ENCODE results near the gene NALCN. TPM values are rescaled to one million over a fixed set of nuclear protein-coding genes. Genes with fewer than 3 reads are reported as not detected.
A peak's percentile ranks its signal among the peaks of the same experiment; 100 is the strongest.

NALCN gene
- total RNA-seq (2014; rRNA removed; shearing (Covaris generic)), result 0.22 and 1.2 TPM in 2 replicates

DNA sequence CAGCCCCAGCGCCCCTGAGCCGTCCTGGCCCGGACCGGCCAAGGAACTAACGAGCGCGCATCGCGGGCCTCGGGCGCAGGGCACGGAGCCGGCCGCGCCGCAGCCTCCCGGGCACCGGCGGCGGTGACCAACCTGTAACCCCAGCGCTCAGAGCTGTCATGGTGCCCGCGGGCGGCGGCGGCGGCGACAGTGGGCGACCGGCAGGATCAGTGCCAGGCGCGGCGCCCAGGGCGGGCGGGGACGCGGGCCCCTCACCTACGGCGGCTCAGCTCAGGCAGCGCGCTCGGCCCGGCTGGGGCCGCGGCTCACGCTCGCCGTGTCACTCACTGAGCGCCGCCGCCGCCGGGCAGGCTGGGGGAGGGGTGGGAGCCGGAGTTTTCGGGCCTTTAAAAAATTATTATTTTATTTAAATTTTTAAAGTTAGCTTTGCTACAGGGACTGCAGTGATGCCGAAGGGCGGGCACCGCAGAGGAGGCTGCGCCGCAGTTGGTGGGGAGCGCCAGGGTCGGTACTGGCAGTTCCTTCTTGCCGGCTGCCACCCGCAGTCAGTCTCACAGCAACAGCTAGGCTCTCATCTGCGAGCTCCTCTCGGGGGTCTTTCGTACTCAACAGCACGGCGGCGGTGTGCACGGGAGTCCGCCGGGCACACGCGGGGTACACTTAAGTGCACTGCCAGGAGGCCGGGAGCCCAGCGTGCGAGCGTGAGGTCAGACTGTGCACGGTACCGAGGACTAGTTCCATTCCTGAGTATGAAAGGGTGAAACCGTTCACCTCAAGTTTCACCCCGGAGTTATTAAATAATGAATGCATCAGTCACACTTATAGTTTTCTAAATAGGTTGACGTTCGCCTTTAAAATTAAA, at the start of gene NALCN:
Gene NALCN, minus strand, starts transcription at position 328 of the 862 bp plus-strand sequence. CDS start 17,382 bp downstream, outside the sequence.
- DNase-seq (ENCODE audit: low read depth in 1 of 2, low spot score in 2 of 2), result peak; percentile 31 to 40
- H3K27ac ChIP-seq, result no peak within 1 kb of the TSS

DNA sequence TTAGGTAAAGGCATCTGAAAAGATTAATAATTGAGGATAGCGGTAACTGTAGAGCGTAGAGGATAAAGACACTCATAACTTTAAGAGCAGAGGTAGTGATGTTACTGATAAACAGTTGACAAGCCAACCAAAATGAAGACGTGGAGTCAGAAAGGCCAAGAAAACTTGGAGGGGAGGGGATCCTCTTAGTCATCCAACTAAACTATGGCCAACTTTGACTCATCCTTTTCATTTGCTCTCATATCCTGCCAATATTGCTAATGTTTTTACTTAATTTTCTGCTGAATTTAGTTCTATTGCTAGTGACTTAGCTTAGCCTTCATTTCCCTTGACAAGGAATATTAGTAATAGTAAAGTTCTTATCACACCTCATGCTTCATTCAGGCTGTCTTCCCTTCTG, 49.6 kb upstream of the NALCN start:
- no peak for DNase-seq (ENCODE audit: low read depth in 1 of 2, low spot score in 2 of 2)
- Histone ChIP-seq H3K27ac (no peak overlapping the region), H3K9me3 (replicated peaks) (no peaks in the 10 kb centered on the region), H3K27me3 (replicated peaks) (no peaks in the 10 kb centered on the region), H3K4me1 (replicated peaks) (peaks cover 8% of the 10 kb centered on the region), H3K36me3 (no peaks in the 10 kb centered on the region), H3K4me3 (no peak overlapping the region)

More for the DNA sequence above, at the start of gene NALCN:
- H3K36me3 ChIP-seq, result no peaks in the 10 kb centered on the region
- H3K4me1 ChIP-seq (replicated peaks), result peaks cover 9% of the 10 kb centered on the region
- peak within 1 kb of the TSS; percentile 60 for H3K4me3 ChIP-seq
- H3K27me3 ChIP-seq (replicated peaks), result no peaks in the 10 kb centered on the region
- no peaks in the 10 kb centered on the region for H3K9me3 ChIP-seq (replicated peaks)

DNA sequence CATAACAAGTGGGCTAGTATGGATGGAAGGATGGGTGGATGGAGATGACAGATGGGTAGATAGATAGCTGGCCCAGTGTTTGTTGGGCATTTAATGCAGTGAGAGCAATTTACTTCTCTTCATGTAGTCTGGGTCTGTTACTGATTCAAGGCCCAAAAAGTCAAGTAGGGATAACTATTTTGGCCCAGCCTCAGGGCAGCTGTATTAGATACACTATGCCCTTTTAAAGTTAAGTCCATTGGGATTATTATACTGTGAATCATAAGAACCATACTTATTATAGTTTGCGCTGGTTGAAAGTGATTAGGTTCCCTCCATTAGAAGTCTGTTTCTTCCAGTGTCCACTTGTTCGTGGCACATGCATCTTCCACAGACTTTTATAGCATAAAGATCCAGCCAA, 40.9 kb upstream of the NALCN start:
- H3K27ac ChIP-seq, result peak overlapping the region; percentile 99
- no peak for DNase-seq (ENCODE audit: low read depth in 1 of 2, low spot score in 2 of 2)

DNA sequence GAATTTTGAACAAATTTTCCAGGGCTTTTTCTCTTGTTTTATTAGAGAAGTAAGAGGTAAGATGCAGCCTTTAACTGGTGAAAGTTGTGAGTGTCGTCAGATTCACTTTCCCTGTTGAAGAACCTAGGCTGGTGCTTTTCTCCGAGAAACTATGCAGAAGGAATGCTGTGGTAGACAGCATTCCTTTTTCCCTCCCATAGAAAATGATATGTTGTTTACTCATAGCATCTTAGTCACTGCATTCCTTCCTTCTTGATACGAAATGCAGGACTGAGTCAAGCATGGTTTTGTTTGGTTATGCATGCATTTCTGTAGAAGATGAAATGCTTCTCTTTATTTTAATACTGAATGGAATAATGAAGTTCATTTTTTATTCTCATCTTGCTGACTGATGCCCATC, 39.6 kb upstream of the NALCN start:
- Histone ChIP-seq H3K36me3 (peaks cover 4% of the 10 kb centered on the region; the same call in 1 of the 2 replicates), H3K4me3 (peak overlapping the region; percentile 5; the same call in 1 of the 2 replicates), H3K27ac (peak overlapping the region; percentile 99), H3K27me3 (replicated peaks) (no peaks in the 10 kb centered on the region), H3K4me1 (replicated peaks) (peaks cover 54% of the 10 kb centered on the region), H3K9me3 (replicated peaks) (no peaks in the 10 kb centered on the region)
- DNase-seq (ENCODE audit: low read depth in 1 of 2, low spot score in 2 of 2), result peak; percentile 61 to 90

More for the DNA sequence above, 40.9 kb upstream of the NALCN start:
- no peak overlapping the region for H3K4me3 ChIP-seq
- no peaks in the 10 kb centered on the region for H3K9me3 ChIP-seq (replicated peaks)
- H3K27me3 ChIP-seq (replicated peaks), result no peaks in the 10 kb centered on the region
- H3K4me1 ChIP-seq (replicated peaks), result peaks cover 41% of the 10 kb centered on the region
- peaks cover 4% of the 10 kb centered on the region; the same call in 1 of the 2 replicates for H3K36me3 ChIP-seq

DNA sequence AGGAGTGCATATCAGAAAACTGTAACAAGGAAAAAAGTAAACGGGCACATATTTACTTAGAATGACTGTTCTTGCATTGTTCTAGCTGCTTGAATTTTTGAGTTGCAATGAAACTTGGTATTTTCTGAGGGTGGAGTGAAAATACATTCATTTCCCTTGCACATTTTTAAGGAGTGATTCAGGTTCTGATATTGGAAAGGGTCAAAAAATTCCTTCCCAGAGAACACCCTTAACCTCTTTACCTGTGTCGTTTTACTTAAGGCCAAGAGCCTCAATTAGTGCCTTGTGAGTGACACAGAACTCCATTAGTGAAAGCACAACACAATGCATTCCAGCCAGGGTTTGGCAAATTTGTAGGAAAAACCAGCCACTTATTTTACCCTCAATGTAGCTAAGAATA, 38.5 kb upstream of the NALCN start:
- Histone ChIP-seq H3K9me3 (replicated peaks) (no peaks in the 10 kb centered on the region), H3K36me3 (no peaks in the 10 kb centered on the region), H3K27me3 (replicated peaks) (no peaks in the 10 kb centered on the region), H3K4me1 (replicated peaks) (peaks cover 65% of the 10 kb centered on the region), H3K27ac (peak overlapping the region; percentile 99), H3K4me3 (no peak overlapping the region)
- DNase-seq (ENCODE audit: low read depth in 1 of 2, low spot score in 2 of 2), result peak in 1 of 2 experiments; percentile 63

DNA sequence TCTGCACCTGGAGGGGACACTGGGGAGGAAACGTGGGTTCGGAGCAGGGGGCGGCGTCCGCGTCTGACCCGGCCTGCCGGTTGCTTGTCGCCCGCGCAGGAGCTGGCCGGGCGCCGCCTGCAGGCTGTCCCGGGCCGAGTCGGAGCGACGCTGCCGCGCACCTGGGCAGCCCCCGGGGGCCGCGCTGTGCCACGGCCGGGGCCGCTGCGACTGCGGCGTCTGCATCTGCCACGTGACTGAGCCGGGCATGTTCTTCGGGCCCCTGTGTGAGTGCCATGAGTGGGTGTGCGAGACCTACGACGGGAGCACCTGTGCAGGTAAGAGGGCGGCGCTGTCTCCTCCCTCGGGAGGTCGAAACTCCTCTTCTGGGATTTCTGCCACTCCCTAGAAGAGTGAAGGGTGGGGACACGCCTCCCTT, 37.5 kb upstream of the NALCN start:
- H3K9me3 ChIP-seq (replicated peaks), result no peaks in the 10 kb centered on the region
- peak overlapping the region; percentile 99 for H3K27ac ChIP-seq
- H3K27me3 ChIP-seq (replicated peaks), result no peaks in the 10 kb centered on the region
- H3K4me3 ChIP-seq, result peak overlapping the region; percentile 44
- peak; percentile 34 to 39 for DNase-seq (ENCODE audit: low read depth in 1 of 2, low spot score in 2 of 2)
- peaks cover 72% of the 10 kb centered on the region for H3K4me1 ChIP-seq (replicated peaks)
- H3K36me3 ChIP-seq, result no peaks in the 10 kb centered on the region

DNA sequence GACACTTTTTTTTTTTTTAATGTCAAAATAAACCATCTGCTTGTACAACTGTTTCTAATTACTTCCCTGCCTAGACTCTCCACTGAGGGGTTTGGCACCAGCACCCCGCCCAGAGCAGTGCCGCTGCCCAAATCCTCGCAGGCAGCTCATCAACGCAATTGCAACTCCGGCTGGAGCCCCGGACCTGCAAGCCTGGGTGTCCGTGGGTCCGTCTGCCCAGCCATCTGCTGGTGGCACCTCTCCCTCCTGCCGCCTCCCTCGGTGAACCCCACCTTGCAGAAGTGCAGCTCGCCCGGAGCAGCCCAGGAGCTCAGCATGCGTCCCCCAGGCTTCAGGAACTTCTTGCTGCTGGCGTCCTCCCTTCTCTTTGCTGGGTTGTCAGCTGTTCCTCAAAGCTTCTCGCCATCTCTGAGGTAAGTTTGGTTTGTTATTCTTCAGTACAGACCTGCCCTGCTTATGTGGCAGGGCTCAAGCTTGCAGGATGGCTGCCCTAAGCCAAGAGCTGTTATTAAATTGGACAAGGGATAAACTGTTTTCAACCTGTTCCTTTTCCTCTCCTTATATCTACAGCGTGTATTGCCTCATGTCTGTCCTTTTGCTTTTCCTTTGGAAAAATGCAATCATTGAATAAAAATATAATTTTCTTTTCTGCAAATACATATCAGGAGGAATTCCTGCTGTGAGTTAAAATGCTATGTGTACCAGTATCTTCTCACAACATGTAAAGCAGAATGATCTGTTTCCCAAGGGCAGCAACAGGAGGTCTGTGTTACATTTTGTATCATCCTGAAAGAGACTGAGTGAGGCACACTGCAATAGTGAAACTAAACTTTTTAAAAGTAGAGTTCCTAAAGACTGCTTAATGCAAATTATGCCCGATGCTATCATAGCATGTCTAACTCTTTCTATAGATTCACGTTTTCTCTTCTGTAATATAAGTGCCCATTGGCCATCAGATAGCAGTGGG, 36.5 kb upstream of the NALCN start, which contains the start of gene ITGBL1:
Gene ITGBL1, plus strand, starts transcription at position 157 of the 967 bp plus-strand sequence. Its CDS starts 159 bp downstream, at position 316.
- no peaks in the 10 kb centered on the region for H3K9me3 ChIP-seq (replicated peaks)
- H3K4me3 ChIP-seq, result peak within 1 kb of the TSS; percentile 44
- peaks cover 75% of the 10 kb centered on the region for H3K4me1 ChIP-seq (replicated peaks)
- peak; percentile 47 to 62 for DNase-seq (ENCODE audit: low read depth in 1 of 2, low spot score in 2 of 2)
- H3K27me3 ChIP-seq (replicated peaks), result no peaks in the 10 kb centered on the region
- peak within 1 kb of the TSS; percentile 99 for H3K27ac ChIP-seq
- H3K36me3 ChIP-seq, result no peaks in the 10 kb centered on the region

DNA sequence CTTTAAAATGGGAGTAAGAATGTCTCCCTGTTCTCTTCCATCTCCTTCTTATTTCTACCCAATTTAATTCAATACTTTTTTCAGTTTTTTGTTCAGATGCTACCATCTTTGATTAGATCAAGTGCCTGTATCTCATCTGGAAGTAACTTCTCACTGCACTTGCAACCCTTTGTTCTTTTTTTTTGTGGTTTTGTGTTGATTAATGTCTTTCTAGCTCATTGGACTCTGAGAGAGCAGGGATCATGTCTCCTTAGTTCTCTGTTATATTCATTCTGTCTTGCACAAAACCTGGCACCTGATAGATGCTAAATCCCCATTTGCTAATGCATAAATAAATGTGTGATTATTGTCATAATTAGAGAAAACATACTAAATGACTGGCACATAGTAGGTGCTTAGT, 35.3 kb upstream of the NALCN start:
- Histone ChIP-seq H3K4me1 (replicated peaks) (peaks cover 65% of the 10 kb centered on the region), H3K36me3 (no peaks in the 10 kb centered on the region), H3K27ac (peak overlapping the region; percentile 99), H3K4me3 (no peak overlapping the region), H3K27me3 (replicated peaks) (no peaks in the 10 kb centered on the region), H3K9me3 (replicated peaks) (no peaks in the 10 kb centered on the region)
- DNase-seq (ENCODE audit: low read depth in 1 of 2, low spot score in 2 of 2), result no peak

DNA sequence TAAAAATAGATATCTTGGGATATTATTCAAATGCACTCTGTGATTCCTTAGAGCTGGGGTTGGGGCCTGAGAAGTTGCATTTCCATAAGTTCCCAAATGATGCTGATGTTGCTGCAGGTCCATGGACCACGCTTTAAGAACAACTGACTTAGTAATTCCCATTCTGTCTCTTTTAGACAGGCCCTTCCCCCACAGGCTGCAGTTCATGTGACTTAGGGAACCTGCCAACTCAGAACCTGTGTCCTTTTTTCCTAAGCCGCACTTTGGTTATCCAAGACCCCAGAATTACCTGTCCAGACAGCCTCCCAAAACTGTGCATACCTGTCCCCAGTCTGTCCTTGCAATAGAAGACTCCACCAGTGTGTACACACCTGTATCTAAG, 34.4 kb upstream of the NALCN start:
- no peak for DNase-seq (ENCODE audit: low read depth in 1 of 2, low spot score in 2 of 2)
- Histone ChIP-seq H3K27me3 (replicated peaks) (no peaks in the 10 kb centered on the region), H3K4me3 (no peak overlapping the region), H3K36me3 (no peaks in the 10 kb centered on the region), H3K4me1 (replicated peaks) (peaks cover 59% of the 10 kb centered on the region), H3K27ac (peak overlapping the region; percentile 99), H3K9me3 (replicated peaks) (no peaks in the 10 kb centered on the region)

DNA sequence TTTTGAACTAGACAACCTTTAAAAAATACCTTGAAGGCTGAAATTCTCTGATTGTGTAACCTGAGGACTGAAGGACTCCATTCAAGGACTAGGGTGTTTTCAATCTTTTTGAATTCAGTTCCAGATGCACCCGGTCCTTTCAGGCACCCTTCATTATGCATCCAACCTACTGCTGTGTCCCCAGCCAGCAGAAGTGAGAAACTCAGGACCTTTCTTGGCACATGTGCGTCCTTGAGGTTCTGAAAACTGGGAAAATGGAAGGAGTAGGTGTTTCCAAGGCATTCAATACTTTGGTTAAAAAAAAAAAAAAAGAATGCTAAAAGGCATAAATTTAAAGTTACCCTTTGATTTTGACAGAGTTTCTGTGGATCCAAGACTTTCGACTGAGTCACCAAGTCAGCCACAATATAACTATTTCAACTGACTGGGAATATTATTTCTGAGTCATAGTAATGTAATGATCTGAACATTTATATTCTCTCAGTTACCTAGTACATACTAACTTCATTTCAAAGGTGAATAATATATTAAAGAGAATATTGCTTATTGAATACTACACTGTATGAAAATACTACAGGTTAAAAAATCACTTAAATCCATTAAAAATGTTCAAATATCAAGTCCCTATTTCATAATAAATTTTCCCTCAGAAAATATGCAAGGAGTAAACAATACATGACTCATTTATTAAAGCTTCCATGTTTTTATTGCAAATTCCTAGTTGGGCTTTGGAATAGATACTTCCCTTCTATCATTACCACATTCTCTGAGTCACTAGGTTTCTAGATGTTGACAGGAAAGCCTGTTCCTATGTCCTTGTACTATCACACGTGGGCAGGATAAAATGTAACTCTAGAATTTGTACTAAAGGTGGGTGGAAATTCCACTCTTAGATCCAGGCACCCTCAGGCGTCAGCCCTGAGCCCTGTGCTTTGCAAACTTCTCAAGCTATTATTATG, 33.8 kb upstream of the NALCN start:
- H3K36me3 ChIP-seq, result no peaks in the 10 kb centered on the region
- DNase-seq (ENCODE audit: low read depth in 1 of 2, low spot score in 2 of 2), result peak in 1 of 2 experiments; percentile 79
- no peaks in the 10 kb centered on the region for H3K27me3 ChIP-seq (replicated peaks)
- no peak overlapping the region for H3K4me3 ChIP-seq
- H3K4me1 ChIP-seq (replicated peaks), result peaks cover 53% of the 10 kb centered on the region
- peak overlapping the region; percentile 99 for H3K27ac ChIP-seq
- no peaks in the 10 kb centered on the region for H3K9me3 ChIP-seq (replicated peaks)

DNA sequence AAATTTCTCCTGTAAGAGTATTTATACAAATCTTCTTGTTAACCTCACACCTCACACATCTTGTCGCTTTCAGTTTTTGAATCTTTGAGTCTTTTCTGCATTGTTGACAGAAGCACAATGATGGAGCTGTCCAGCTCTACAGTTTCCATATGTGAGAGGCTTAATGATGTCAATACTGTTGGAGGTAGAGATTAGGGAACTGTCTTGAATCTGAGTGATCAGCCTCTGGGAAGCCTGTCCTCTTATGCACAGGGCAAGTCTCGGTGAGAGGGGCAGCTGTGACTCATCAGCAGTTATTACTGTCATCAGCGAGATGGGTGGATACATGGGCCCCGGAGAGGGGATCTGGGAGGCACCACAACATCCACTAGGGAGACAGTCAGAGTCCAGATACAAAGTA, 31.5 kb upstream of the NALCN start:
- DNase-seq (ENCODE audit: low read depth in 1 of 2, low spot score in 2 of 2), result no peak
- Histone ChIP-seq H3K27me3 (replicated peaks) (no peaks in the 10 kb centered on the region), H3K27ac (no peak overlapping the region), H3K4me3 (no peak overlapping the region), H3K36me3 (no peaks in the 10 kb centered on the region), H3K9me3 (replicated peaks) (no peaks in the 10 kb centered on the region), H3K4me1 (replicated peaks) (peaks cover 39% of the 10 kb centered on the region)

DNA sequence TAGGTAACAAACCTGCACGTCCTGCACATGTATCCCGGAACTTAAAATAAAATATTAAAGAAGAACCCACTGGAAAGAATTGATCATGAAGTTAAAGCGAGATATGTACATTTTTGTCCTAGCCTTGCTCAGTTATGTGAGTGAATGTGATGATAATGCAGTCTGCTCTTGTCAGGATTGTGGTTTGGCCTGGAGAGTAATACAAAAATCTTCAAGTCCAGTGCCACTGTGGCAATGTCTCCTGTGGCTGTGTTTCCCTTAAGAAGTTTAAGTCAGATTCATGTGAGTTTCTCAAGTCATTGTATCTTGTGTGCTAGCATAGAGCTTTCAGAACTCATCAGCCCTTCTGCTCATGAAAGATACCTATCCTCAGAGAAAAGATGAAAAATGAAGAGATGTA, 18.2 kb upstream of the NALCN start:
- H3K27ac ChIP-seq, result no peak overlapping the region
- H3K36me3 ChIP-seq, result no peaks in the 10 kb centered on the region
- H3K9me3 ChIP-seq (replicated peaks), result no peaks in the 10 kb centered on the region
- H3K4me1 ChIP-seq (replicated peaks), result no peaks in the 10 kb centered on the region
- DNase-seq (ENCODE audit: low read depth in 1 of 2, low spot score in 2 of 2), result no peak
- H3K4me3 ChIP-seq, result no peak overlapping the region
- H3K27me3 ChIP-seq (replicated peaks), result no peaks in the 10 kb centered on the region

DNA sequence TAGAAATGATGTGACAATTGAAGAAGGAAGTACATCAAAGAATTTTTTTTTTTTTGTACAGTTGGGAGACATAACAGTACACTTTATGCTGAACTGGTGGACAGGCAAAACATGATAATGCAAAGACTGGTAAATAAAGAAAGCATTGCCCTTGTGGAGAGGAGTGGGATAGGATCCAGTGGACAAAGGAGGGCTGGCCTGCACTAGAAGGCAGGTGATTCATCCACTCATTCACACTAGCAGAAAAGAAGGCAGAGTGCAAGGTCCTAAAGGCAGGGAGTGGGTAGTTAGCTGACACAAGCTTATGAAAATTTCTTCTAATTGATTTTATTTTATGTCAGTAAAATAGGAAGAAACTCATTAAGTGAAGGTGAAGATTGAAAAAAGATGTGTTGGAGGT, 17.6 kb upstream of the NALCN start:
- no peaks in the 10 kb centered on the region for H3K9me3 ChIP-seq (replicated peaks)
- no peaks in the 10 kb centered on the region for H3K27me3 ChIP-seq (replicated peaks)
- no peak for DNase-seq (ENCODE audit: low read depth in 1 of 2, low spot score in 2 of 2)
- no peak overlapping the region for H3K27ac ChIP-seq
- no peak overlapping the region for H3K4me3 ChIP-seq
- no peaks in the 10 kb centered on the region for H3K4me1 ChIP-seq (replicated peaks)
- H3K36me3 ChIP-seq, result no peaks in the 10 kb centered on the region

Measured in SJSA1 (cell line).